GM19395 (cell line): ENCODE measurements around the gene SSTR5.

Experiments
- ATAC-seq: cut with Tn5 transposase; IDR thresholded peaks from one replicate; pipeline ENCODE4 v1.9.1; 2021; ENCODE audit warnings: mild to moderate bottlenecking, moderate library complexity; ENCODE audit not compliant: unreplicated experiment

SSTR5 gene

DNA sequence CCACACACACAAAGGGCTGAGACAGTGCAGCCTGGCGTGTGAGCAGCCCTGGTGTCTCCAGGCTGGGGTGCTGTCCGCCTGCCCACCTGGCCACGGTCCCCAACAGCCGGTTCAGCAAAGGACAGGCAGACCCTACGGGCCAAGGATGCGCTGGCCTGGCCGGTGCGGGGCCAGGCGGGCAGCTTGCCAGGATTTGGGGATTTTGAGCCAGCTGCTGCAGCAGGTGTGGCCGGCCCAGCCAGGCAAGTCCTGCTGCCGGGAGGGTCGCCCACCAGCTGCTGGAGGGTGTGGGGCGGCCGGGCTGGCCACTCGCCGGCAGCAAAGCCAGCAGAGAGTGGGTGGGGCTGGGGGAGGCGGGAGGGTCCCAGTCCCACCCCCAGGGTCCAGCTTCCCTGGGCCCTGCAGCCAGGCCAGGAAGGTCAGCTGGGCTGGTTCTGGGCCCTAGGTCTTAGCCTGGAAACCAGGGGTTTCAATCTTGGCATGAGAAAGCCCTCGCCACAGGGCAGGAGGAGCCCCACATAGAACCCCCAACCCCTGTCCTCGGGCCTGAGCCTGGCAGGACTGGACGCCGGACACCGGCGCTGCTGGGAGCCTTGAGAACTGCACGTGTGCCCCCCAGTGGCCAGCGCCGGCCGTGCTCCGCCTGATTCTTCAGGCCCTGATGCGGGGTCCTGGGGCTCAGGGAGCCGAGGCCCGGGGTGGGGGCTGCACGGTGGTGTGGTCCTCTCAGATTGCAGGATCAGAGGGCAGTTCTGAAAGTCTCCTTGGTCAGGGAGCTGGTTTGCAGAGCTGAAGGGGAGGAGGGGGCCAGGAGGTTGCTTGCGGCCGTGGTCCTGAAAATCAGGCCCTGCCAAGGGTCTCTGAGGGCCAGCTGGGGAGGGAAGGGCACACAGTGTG is 17.6 kb upstream of the SSTR5 start:
- ATAC-seq: no peak

DNA sequence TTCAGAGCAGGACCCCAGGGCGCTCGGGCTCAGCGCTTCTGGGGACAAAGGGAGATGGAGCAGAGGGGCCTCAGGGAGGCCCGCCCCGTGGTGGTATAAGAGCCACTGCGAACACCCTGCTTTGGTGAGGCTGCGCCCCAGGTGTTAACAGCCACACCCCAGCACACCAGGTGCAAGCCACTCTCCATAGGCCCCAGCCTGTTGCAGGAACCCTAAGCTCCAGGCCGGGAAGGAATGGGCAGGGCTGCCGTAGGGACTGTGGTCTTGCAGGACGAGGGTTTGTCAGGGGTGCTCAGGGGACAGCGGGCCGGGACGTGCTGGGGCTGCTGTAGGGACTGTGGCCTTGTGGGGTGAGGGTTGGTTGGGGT is 17.0 kb upstream of the SSTR5 start:
- ATAC-seq: no peak

DNA sequence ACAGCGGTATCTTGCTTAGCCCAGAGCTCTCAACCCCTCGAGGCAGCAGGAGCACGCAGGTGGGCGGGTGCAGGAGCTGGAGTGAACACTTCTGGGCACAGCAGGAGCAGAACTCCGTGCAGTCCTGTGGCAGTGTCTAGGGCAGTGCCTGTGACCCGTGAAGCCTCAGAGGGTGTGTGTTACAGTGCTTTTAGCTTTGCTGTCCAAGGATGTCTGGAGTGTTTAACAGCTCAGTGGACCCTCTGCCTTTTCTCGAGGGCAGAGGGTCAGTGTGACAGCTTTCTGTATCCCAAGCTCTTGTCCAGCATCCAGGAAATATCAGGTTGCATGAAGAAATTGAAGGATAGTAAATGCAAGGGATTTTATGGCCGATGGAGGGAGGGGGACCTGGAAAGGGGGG is 16.4 kb upstream of the SSTR5 start:
- no peak for ATAC-seq

DNA sequence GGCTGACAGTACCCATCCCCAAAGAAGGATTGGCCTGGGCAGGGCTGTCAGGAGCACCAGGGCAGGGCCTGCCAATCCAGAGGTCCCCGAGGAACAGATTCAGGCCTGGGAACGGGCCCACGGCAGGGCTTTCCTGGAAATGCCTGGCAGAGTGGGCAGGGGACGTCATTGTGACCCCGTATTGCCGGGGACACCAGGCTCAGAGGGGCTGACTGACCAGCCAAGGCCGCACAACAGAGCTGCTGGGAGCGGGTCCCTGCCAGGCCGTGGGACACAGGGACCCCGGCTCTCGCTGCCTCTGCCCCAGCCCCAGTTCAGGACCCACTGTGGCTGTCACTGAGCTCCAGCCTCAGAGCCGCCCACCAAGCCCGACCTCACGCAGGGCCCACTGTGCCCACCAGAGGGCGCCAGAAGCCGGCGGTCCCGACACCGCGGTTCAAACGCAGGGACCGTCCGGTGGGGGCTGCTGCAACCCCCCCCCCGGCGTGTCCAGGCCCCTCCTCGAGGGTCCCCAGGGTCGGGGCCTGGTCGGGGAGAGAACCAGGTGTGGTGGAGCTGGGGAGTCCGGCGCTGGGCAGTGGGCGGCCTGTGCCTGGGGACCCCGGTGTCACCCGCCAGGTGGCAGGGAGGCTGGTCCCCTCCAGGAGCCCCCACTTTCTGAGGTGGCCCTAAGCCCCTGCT is 15.2 kb upstream of the SSTR5 start:
- no peak for ATAC-seq

DNA sequence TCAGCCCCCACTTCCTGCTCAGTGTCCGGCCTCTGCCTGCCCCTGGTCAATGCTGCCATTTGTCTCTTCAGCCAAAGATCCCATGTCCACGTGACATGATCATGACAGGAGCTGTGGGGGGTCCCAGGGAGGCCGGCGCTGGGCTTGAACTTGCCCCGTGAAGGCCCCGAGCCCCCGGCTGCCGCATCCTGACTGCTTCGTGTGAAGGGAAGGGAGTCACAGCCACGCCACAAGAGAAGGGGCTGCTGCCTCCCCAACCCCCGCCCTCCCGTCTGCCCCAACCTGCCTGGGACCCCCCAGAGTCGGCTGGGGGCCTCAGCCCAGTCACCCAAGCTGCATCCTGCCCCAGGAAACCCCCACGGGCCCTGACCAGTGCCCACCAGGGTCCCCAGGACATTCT is 14.3 kb upstream of the SSTR5 start:
- no peak for ATAC-seq

DNA sequence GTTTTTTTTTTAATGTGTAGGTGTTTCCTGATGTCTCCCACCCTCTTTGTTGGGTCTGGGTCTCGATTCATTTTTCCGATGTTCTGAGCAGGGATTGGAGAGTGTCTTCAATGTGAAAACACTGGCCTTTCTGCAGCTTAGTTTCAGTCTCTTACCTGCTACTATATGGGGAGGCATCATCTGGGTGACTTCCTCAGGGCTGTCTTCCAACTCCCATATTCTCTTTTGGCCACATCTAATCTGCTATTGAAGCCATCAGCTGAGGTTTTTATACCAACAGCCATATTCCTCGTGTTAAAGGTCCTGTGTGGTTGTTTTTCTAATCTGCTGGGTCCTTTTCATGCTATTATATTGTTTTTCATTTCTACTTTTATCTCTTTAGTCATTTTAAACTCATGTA is 13.2 kb upstream of the SSTR5 start:
- ATAC-seq: no peak

DNA sequence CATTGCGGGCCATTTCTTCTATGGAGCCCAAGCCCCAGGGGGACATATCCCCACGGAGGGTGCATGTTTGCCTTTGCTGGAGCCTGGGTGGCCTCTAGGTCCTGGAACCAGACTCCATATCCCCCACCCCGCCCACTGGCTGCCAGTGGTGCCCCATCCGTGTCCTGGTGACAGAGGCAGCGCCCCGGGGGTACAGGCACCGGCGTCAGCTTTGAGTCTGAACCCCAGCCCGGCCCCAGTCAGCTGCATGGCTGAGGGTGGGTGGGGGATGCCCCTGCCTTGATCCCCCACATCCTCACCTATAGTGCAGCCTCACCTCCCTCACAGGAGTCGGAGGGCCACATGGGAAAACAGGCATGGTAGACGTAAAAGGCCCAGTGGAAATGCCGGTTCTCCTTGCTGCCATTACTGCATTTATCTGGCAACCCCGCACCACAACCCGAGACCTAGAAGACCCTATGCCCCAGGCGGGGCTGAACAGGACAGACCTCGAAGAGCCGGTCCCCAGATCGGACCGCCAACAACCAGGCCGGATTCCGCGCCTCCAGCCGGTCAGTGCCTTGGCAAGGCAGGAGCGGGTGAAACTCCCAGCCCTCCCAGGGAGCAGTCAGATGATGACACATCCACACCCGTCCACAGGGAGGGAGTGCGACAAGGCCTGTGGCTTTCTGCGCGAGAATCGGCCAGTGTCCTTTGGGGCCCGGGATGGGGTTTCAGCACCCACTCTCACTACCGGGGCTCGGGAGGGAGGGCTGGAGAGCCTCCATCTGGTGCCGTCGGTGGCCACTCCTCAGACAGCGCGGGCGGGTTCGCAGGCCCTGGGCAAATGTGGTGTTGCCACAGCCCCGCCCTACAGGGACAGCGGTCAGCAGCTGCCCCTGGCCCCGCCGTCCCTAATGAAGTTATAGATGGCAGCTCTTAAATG is 11.9 kb upstream of the SSTR5 start:
- no peak for ATAC-seq

DNA sequence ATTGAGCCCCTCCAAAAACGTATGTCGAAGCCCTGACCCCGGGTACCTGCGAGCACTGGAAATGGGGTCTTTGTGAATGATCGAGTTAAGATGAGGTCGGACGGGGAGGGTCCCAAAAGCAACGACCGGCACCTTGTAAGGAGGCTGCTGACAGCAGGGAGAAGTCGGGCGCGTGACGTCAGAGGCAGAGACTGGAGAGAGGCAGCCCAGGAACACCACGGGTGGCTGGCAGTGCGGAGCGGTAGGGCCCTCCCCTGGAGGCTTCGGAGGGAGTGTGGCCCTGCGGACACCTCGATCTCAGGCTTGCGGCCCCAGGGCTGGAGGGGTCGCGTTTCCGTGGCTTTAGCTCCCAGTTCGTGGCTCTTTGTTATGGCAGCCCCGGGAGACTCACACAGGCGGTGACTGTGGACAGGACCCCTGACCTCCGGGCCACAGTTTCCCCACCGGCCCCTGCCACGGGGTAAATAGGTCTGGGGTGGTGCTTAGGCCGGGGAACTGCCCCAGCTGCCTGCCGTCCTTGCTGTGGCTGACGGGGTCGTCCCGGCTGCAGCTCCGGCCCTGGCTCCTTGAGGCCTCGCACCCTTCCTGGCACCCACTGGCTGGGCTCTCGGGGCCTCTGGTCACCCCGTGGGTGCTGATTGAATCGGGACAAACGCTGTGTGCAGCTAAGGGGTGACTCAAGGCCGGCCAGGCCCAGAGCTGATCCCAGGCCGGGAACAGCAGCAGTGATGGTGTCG is 10.6 kb upstream of the SSTR5 start:
- ATAC-seq: no peak

DNA sequence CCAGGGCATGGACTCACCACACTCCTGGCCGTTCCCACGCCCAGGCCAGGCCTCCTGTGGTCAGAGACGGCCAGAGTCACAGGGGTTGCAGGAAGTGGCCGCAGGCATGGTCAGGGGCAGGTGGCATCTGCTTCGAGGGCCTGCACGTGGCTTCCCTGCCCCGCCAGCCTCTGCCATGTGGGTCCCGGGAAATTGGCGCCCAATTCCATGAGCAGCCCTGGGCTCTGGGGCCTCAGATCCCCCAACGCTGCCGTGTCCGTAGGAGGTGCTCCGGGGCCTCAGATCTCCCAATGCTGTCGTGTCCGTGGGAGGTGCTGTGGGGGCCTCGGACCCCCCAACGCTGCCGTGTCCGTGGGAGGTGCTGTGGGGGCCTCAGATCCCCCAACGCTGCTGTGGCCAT is 9.7 kb upstream of the SSTR5 start:
- no peak for ATAC-seq

DNA sequence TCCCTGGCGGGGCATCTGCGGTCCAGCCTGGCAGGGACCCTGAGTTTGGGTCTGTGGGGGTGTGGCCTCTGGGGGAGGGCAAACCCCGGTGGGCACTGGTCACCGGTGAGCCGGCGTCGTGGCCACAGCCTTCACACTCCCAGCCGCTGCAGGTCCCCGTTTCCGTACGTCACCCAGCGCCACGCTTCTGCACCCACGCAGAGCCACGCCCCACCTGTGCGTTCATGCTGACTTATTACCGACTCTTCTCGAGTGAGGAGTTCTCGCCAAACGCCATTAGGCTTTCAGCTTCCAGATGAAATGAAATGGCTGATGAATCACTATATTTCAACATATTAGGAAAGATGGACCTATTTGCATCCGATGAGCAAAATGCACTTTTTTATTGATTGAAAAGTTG is 8.8 kb upstream of the SSTR5 start:
- no peak for ATAC-seq

DNA sequence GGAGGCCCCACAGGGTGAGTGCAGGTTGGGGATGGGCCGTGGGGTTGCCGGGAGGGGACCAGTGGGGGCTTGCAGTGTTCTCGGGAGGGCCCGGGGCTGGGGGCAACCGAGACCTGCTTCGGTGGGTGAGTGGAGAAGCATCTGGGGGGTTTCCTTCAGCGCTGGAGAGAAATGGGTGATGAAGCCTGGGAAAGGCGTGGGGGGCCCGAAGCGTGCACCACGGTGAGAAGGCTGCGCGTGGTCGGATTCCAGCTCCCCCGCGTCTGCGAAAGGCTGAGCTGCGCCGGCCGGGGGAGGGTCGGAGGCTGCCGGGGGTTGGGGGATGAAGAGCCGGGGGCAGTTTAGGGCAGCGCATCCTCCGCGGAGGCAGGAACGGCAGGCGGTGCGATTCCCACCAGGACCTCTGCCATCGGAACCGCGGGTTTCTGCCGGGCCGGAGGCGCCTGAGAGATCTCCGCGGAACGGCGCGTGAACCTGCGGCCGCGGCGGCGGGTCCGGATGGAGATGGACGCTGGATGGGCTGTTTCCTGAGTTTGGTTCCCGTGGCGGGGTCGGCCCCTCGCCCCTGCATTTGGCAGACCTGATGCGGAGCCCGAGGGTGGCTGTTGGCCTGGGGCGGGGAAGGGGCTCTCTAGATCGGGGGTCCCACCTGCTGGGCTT is 6.9 kb upstream of the SSTR5 start:
- no peak for ATAC-seq

DNA sequence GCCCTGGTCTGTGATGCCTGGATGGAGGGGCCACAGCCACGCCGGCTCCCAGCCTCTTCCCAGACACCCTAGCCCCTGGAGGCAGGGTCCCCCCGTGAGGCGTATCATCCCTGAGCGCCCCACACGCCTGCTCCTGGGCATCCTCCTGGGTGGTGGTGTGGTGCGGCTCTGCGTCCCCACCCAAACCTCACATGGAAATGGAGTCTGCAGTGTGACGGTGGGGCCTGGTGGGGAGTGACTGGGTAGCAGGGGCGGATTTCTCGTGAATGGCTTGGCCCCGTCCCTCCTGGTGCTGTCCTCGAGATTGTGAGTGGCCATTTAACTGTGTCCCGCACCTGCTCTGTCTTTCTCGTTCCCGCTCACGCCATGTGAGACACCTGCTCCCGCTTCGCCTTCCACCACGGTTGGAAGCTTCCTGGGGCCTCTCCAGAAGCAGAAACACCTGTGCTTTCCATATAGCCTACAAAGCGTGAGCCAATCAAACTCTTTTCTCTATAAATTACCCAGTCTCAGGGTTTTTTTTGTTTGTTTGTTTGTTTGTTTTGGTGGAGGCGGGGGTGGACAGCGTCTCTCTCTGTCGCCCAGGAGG is 5.9 kb upstream of the SSTR5 start:
- ATAC-seq: no peak

DNA sequence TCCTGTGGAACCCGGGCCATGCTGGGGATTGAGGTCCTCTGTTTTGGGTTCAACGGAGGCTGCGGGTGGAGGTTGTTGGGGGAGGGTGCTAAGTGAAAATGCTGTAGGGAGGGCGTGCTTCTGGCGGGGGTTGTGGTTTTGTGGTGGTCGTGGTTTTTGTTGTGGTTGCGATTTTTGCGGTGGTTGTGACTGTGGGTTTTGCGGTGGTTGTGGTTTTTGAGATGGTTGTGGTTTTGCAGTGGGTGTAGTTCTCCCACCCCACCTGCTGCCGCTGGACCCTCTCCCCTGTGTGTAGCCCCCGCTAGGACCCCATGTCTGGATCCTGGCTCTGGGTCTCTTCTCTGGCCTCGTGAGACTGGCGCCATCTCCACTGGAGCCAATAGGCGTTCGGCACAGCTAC is 4.9 kb upstream of the SSTR5 start:
- no peak for ATAC-seq

DNA sequence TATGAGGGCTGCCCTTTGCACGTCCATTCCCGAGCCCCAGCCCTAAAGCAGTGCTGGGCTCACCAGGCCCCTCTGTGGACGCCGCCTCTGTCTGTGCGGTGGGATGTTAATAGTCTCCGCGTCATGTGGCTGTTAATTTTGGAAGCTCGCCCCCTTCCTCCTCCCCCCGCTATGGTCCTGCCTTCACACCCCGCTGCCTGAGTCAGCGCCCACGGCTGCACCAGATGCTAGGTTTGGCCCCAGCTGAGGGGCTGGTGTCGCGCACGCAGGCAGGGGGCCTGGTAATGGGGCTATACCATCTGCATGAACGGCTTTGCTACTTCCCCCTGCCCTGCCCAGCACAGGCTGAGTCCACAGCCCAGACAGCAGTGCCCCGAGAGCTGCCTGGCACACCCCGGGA is 4.1 kb upstream of the SSTR5 start:
- no peak for ATAC-seq

DNA sequence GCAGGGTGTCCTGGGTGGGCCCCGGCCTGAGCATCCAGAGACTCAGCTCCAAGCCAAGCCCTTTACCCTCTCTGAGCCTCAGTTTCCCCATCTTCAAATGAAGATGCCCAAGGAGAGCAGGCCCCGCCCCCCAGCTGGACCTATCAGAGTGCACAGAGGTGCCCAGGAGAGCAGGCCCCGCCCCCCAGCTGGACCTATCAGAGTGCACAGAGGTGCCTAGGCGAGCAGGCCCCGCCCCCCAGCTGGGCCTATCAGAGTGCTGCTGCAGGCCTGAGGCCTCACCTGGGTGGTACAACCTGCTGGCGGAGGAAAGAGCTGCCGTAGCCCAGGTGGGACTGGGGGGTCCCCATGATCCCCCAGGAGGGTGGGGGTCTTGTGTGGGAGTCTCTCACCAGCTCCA is 3.4 kb upstream of the SSTR5 start:
- ATAC-seq: no peak

DNA sequence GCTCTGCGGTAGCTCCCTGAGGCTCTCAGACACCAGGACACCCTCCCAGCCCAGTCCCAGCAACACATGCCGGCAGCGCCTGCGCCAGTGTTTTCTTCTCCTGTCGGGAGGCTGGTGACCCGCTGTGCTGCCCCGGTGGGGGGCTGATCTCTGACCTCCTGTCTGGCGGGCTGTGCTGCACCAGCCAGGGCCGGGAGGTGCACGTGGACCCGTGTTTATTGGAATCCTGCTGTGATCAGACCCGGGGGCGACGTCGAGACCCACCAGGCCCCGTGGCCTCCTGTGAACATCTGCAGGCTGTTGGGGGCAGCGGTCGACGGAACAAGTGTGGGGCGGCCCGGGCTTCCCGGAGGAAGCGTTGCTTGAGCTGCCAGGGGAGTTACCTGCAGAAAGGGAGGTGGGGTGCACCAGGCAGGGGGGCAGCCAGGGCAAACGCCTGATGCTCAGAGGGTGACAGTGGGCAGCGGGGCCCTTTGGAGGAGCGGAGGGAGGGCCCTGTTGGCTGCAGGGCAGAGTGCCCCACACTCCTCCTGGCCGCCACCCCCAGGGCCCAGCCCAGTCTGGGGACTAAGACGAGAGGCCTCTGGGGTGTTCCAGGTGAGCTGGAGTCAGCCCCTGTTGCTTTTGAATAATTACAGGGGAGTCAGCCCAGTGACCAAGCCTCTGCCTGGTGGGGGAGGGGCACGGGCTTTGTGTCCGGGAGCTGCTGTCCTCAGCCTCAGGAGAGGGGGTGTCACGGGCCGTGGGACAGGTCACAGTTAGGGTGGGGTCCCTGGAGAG is 2.3 kb upstream of the SSTR5 start:
- ATAC-seq: no peak

DNA sequence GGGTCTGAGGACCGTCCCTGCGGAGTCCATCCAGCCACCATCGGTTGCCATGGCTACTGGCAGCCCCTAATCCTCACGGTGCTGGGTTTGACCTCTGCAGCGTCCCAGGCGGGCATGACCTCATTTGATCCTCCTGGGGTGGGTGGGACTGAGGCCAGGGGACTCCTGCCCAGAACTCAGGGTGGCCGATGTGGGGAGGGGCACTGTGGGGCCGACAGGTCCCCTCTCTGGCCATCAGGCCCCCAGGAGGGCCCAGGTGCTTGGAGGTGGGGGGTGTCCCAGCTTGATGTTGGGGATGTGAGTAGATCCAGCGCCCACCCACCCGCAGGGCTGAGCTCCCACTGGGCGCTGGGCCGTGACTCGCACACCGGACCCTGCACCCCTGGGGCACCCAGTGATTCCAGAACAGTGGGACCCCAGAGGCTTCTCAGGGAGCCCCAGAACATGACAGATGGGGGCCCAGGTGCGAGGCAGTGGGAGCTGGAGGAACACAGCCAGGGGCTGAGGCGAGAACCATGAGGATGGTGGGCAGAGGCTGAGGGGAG is 1.6 kb upstream of the SSTR5 start:
- no peak for ATAC-seq

DNA sequence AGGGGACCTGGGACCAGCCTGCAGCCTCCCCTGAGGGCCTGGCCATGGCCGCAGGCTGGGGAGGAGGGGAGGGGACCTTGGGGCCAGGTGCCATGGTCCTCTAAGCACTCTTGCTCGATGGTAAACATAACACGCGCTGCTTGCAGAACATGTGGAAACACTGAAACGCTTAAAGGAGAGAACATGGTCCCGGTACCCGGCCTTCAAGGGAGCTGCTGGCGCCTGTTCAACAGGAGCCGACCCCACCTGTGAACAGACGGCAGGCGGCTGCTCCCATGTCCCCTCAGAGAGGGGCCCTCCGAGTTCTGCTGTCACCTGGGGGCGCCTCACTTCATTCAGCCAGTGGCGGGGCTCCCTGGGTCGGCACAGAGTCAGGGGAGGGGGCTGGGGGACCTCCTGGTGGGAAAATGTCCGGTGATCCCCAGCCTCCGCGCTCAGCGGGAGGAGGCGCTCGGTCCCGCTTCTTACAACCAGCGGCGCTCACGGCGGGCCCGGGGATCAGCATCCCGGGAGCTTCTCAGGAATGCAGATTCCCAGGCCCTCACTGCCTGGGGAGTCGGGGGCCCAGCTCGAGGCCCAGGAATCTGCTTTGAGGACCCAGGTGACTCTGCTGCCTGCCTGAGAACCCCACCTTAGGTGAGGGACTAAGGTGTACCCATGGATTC is 854 bp upstream of the SSTR5 start:
- no peak for ATAC-seq

DNA sequence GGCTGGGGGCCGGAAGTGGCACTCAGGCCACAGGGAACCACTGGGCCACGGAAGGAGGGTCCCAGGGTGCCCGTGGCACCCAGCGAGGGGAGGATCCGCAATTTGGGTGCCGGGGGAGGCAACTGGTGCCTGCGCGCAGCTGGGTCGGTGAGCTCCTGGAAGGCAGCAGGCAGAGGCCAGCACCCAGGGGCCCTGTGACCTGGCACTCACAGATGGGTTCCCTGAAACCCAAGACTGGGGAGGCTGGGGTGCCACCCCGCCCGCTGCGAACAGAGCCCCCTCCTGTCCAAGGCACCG is 663 bp downstream of the SSTR5 start:
- ATAC-seq: no peak
